Endothelial cell of umbilical vein (primary cell): ENCODE data around the gene ARHGAP22. TPM values are rescaled to one million over a fixed set of nuclear protein-coding genes. Genes with fewer than 3 reads are reported as not detected.

Experiments used
- BruUV-seq: library from RNA; stranded (reverse); fragments of 400-500 nt; replicated peaks from 2 replicates; lab custom pipeline; 2021; lab: Mats Ljungman, UMichigan
- CTCF ChIA-PET: fragments of 300-600, 350-600 bp; sonication (Branson Sonifier 250); formaldehyde crosslinking; loops from one replicate; lab custom pipeline; 2021; ENCODE audit warnings: antibody characterized with exemption, inconsistent platforms; lab: Charles Lee
- POLR2A ChIA-PET: fragments of 300-600, 350-600 bp; sonication (Branson Sonifier 250); formaldehyde crosslinking; loops from one replicate; lab custom pipeline; 2021; ENCODE audit warnings: antibody characterized with exemption, inconsistent platforms; lab: Charles Lee
- DNase-seq: peaks from one replicate; pipeline ENCODE4 v3.0.0-alpha.2; 2011; ENCODE audit warnings: low read depth, low spot score
- FAIRE-seq: peaks from 2 replicates; lab custom pipeline; 2011; peaks lifted over from hg19 to GRCh38; lab: Jason Lieb, UNC
- H2AFZ ChIP-seq: 2 replicates; pipeline ENCODE4 v1.6.0; 2012; ENCODE audit warnings: low read depth, low read length, control low read depth, inconsistent platforms
- H3K27ac ChIP-seq: 2 replicates; pipeline ENCODE4 v1.5.1; 2011; ENCODE audit warnings: low read depth, mild to moderate bottlenecking, control low read depth, low read length, moderate library complexity; ENCODE audit not compliant: insufficient read depth
- H3K27me3 ChIP-seq, 2 experiments: 2 replicates each; pipeline versions ENCODE4 v1.6.0 to v1.6.1; 2011; ENCODE audit warnings: low read length in 2 of 2, mixed read lengths in 1 of 2; ENCODE audit not compliant: control insufficient read depth in 2 of 2, insufficient read depth in 2 of 2
- H3K36me3 ChIP-seq, 2 experiments: 2 replicates in 1 of 2; 3 replicates in 1 of 2; pipeline ENCODE4 v1.5.1; 2011; ENCODE audit warnings: low read length in 2 of 2, mild to moderate bottlenecking in 1 of 2, moderate library complexity in 1 of 2; ENCODE audit not compliant: control insufficient read depth in 2 of 2, insufficient read depth in 2 of 2; ENCODE audit errors: extremely low read depth in 1 of 2
- H3K4me1 ChIP-seq: 3 replicates; pipeline ENCODE4 v1.5.1; 2011; ENCODE audit warnings: mild to moderate bottlenecking, low read length; ENCODE audit not compliant: control insufficient read depth, insufficient read depth; ENCODE audit errors: extremely low read depth
- H3K4me2 ChIP-seq: 2 replicates; pipeline ENCODE4 v1.6.1; 2011; ENCODE audit warnings: low read length, control low read depth, mixed read lengths; ENCODE audit not compliant: insufficient read depth
- H3K4me3 ChIP-seq, 3 experiments: fragments of 200-600 bp in 1 of 3; sonication (generic), shearing (Covaris generic) in 1 of 3; replicated peaks in 1 of 3; 2 replicates each; pipeline ENCODE4 v1.5.1; 2011 to 2016; ENCODE audit warnings: control low read depth in 3 of 3, low read length in 3 of 3, mild to moderate bottlenecking in 2 of 3, inconsistent platforms in 1 of 3, low read depth in 1 of 3, moderate library complexity in 1 of 3; ENCODE audit not compliant: insufficient read depth in 1 of 3
- H3K79me2 ChIP-seq: 2 replicates; pipeline ENCODE4 v1.6.0; 2012; ENCODE audit warnings: low read length, inconsistent platforms; ENCODE audit not compliant: control insufficient read depth, insufficient read depth
- H3K9ac ChIP-seq: replicated peaks from 2 replicates; pipeline ENCODE3; 2011; ENCODE audit warnings: low read length, control low read depth; ENCODE audit not compliant: insufficient read depth; ENCODE audit errors: extremely low read depth
- H3K9me1 ChIP-seq: replicated peaks from 3 replicates; pipeline ENCODE4 v1.6.0; 2011; ENCODE audit warnings: mild to moderate bottlenecking, low read length; ENCODE audit not compliant: control insufficient read depth, insufficient read depth; ENCODE audit errors: extremely low read depth
- H3K9me3 ChIP-seq: replicated peaks from 2 replicates; pipeline ENCODE4 v1.5.1; 2012; ENCODE audit warnings: low read length, inconsistent platforms; ENCODE audit not compliant: control insufficient read depth, insufficient read depth
- H4K20me1 ChIP-seq: replicated peaks from 2 replicates; pipeline ENCODE3; 2011; ENCODE audit warnings: mild to moderate bottlenecking, low read length; ENCODE audit not compliant: control insufficient read depth, insufficient read depth; ENCODE audit errors: extremely low read depth
- EZH2 ChIP-seq: IDR thresholded peaks from 2 replicates; pipeline ENCODE4 v1.6.1; 2012; ENCODE audit warnings: borderline replicate concordance, low read depth, mild to moderate bottlenecking, moderate library complexity, low read length, inconsistent platforms; ENCODE audit not compliant: severe bottlenecking
- FOS ChIP-seq: IDR thresholded peaks from 2 replicates; pipeline ENCODE4 v1.6.1; 2011; ENCODE audit warnings: mild to moderate bottlenecking, low read length, moderate library complexity, borderline replicate concordance; ENCODE audit not compliant: insufficient read depth
- GATA2 ChIP-seq: IDR thresholded peaks from 2 replicates; pipeline ENCODE4 v1.7.0; 2011; ENCODE audit warnings: low read depth, mild to moderate bottlenecking, moderate library complexity, mixed read lengths, low read length; ENCODE audit not compliant: insufficient read length, insufficient read depth
- JUN ChIP-seq: IDR thresholded peaks from 2 replicates; pipeline ENCODE4 v1.6.1; 2011; ENCODE audit warnings: borderline replicate concordance, low read depth; ENCODE audit not compliant: insufficient read length, insufficient read depth
- MYC ChIP-seq: IDR thresholded peaks from one replicate; pipeline ENCODE4 v1.6.1; 2011; ENCODE audit warnings: mild to moderate bottlenecking, low read depth, low read length
- POLR2A ChIP-seq: IDR thresholded peaks from 2 replicates; pipeline ENCODE4 v1.6.1; 2012; ENCODE audit warnings: low read depth, mild to moderate bottlenecking, control low read depth, low read length
- POLR2AphosphoS5 ChIP-seq: IDR thresholded peaks from 2 replicates; pipeline ENCODE4 v1.6.1; 2012; ENCODE audit warnings: low read depth, mild to moderate bottlenecking, control low read depth, low read length, moderate library complexity; ENCODE audit not compliant: insufficient read depth
- dilution Hi-C: fragments of 300-500 bp; cut with MboI; formaldehyde crosslinking; loops from one replicate; pipeline ENCODE4 v1.15.0; 2019; ENCODE audit warnings: low sequenced_read_pairs; ENCODE audit not compliant: extremely low pct_ligation_motif_present
- intact Hi-C: fragments of 100-400 bp; cut with micrococcal nuclease; formaldehyde crosslinking; loops from one replicate; pipeline ENCODE4 v1.10.0; 2022
- polyA plus RNA-seq, 4 experiments: library from polyadenylated mRNA; depleted of rRNA in 3 of 4; stranded (reverse) in 3 of 4; unstranded in 1 of 4; fragments of >200 nt; gene quantifications; 2 replicates each; pipeline versions ENCODE4 v1.2.1 to v1.2.3, GENCODE V29; 2011 to 2012; ENCODE audit warnings: missing spikeins in 1 of 4
- total RNA-seq: library from RNA; stranded (reverse); gene quantifications from 2 replicates; pipeline ENCODE4 v1.2.3, GENCODE V29; 2021
- TF ChIP-seq, protein P1 (sequence below): IDR thresholded peaks from 2 replicates; pipeline ENCODE4 v1.6.1; 2011; ENCODE audit not compliant: insufficient read depth, insufficient read length
- TF ChIP-seq, protein P2 (sequence below), 2 donors: IDR thresholded peaks; 1 replicate in 1 of 2; 2 replicates in 1 of 2; pipeline ENCODE4 v1.5.1; 2011; ENCODE audit warnings: low read length in 2 of 2, mild to moderate bottlenecking in 2 of 2, moderate library complexity in 2 of 2, control low read depth in 1 of 2, inconsistent platforms in 1 of 2, low read depth in 1 of 2; ENCODE audit not compliant: insufficient read depth in 1 of 2; ENCODE audit errors: extremely low read depth in 1 of 2

The ARHGAP22 gene
- total and polyA plus RNA-seq, 2 donors (not counting 3 experiments of a cell fraction or from before 2014, with no cell fraction given), result 8.6 to 50.3 TPM

DNA sequence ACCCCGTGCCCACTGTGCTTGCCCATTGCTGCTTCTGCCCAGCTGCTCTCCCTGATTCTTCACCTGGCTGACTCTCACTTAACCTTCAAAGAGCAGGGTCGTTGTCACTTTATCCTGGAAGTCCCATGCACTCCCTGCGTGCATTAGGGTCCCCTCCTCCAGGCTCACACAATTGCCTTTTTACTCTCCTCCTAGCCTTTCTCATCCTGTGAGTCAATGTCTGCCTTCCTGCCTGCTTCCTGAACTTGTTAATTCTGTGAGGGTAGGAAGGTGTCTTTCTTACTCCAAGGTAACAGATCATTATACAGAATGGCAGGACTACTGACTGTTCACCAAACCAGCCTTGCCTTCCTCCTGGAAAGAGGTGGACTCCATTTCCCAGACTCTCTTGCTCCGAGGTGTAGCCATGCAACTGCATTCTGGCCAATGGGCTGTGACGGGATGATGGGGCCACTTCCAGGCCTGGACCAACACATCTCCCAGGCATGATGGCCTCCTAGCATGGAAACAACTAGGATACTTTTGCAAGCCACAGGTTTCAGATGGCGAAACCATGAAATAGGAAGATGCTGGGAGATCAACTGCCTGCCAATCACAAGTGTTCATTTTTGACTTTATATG lies 54.7 kb downstream of the ARHGAP22 start:
- CTCF ChIA-PET, result interaction anchor here (1.1 to 16.9 kb wide), 5 partner anchors 11 to 188 kb away, joined by 6 to 445 read pairs (median 27); no protein-coding TSS in a partner anchor
- DNase-seq, result peak; percentile 61
- Histone ChIP-seq H3K27ac (peak overlapping the region; percentile 51), H4K20me1 (no peaks in the 10 kb centered on the region), H3K9me1 (no peaks in the 10 kb centered on the region), H3K4me1 (peaks cover 37% of the 10 kb centered on the region), H3K27me3 (no peaks in the 10 kb centered on the region), H3K4me3 (no peak overlapping the region), H3K36me3 (peaks cover 4 to 9% of the 10 kb centered on the region in 2 experiments), H3K4me2 (peak overlapping the region; percentile 40), H2AFZ (no peak overlapping the region), H3K9me3 (no peaks in the 10 kb centered on the region), H3K79me2 (peaks cover 20% of the 10 kb centered on the region), H3K9ac (no peak overlapping the region)
- BruUV-seq, result TSS peak; percentile 36
- peak; percentile 98 for FAIRE-seq
- dilution Hi-C loops, result no loop called here
- intact Hi-C loops, result loop anchor here (2.0 to 10.0 kb wide), 2 partner anchors 23 to 965 kb away; no protein-coding TSS in a partner anchor
- POLR2A ChIA-PET, result no interaction called here
- TF ChIP-seq POLR2AphosphoS5, result peak; percentile 46
- no peak for TF ChIP-seq MYC
- TF ChIP-seq JUN, result peak; percentile 40
- no peak for TF ChIP-seq EZH2
- no peak for TF ChIP-seq POLR2A
- peak; percentile 44 for TF ChIP-seq FOS

- no peaks in the 10 kb centered on the region for H3K9me1 ChIP-seq
- no peaks in the 10 kb centered on the region for H3K9me3 ChIP-seq
- no TSS peak for BruUV-seq
- ChIA-PET POLR2A (no interaction called here), CTCF (interaction anchor here (1.1 to 16.9 kb wide), 4 partner anchors 11 to 187 kb away, joined by 5 to 445 read pairs (median 31); no protein-coding TSS in a partner anchor)
- DNase-seq (no peak), FAIRE-seq (no peak)
- intact Hi-C loops (no loop called here), dilution Hi-C loops (no loop called here)
- H4K20me1 ChIP-seq, result no peaks in the 10 kb centered on the region
- no peak overlapping the region for H3K4me2 ChIP-seq
- H3K27me3 ChIP-seq, result no peaks in the 10 kb centered on the region
- H3K27ac ChIP-seq, result peak overlapping the region; percentile 44
- H3K4me3 ChIP-seq, result no peak overlapping the region
- peaks cover 37% of the 10 kb centered on the region for H3K4me1 ChIP-seq
- no peak overlapping the region for H3K9ac ChIP-seq
- H3K79me2 ChIP-seq, result peaks cover 20% of the 10 kb centered on the region
- TF ChIP-seq MYC (no peak), JUN (no peak), FOS (no peak), EZH2 (no peak), GATA2 (no peak), POLR2AphosphoS5 (no peak)
- TF ChIP-seq, protein P1, sequence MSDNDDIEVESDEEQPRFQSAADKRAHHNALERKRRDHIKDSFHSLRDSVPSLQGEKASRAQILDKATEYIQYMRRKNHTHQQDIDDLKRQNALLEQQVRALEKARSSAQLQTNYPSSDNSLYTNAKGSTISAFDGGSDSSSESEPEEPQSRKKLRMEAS, result no peak
- TF ChIP-seq, protein P2, sequence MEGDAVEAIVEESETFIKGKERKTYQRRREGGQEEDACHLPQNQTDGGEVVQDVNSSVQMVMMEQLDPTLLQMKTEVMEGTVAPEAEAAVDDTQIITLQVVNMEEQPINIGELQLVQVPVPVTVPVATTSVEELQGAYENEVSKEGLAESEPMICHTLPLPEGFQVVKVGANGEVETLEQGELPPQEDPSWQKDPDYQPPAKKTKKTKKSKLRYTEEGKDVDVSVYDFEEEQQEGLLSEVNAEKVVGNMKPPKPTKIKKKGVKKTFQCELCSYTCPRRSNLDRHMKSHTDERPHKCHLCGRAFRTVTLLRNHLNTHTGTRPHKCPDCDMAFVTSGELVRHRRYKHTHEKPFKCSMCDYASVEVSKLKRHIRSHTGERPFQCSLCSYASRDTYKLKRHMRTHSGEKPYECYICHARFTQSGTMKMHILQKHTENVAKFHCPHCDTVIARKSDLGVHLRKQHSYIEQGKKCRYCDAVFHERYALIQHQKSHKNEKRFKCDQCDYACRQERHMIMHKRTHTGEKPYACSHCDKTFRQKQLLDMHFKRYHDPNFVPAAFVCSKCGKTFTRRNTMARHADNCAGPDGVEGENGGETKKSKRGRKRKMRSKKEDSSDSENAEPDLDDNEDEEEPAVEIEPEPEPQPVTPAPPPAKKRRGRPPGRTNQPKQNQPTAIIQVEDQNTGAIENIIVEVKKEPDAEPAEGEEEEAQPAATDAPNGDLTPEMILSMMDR (IDR thresholded peaks at IDR 0.05; ENCODE audit: extremely low read depth in 1 of 2, insufficient read depth in 1 of 2, low read depth in 1 of 2, low read length in 2 of 2), result no peak
- H2AFZ ChIP-seq, result no peak overlapping the region
- peaks cover 4 to 7% of the 10 kb centered on the region in 2 experiments for H3K36me3 ChIP-seq
Measured at GRCh38 chr10:48549236-48549635, 55.6 kb downstream of the ARHGAP22 start.
